NOMO-1 (cell line): ENCODE results near the gene EGFL7.
"Not testable (repeated sequence)": the region's sequence is repeated elsewhere in the genome, so short reads cannot be mapped to it uniquely, and the experiment has no call there.

Experiments
- DNase-seq, 2 experiments: peaks; one replicate each; lab custom pipeline; 2025; ENCODE audit not compliant: unreplicated experiment in 2 of 2; lab: John Stamatoyannopoulos, UW

The EGFL7 gene

GRCh38 chr9:136624184-136624951, 38.3 kb upstream of the EGFL7 start:
- no peak for DNase-seq

GRCh38 chr9:136625101-136626065, 37.3 kb upstream of the EGFL7 start:
- DNase-seq, result no peak

- DNase-seq, result no peak
These were observed 36.5 kb upstream of the EGFL7 start for GRCh38 chr9:136626066-136626725.

GRCh38 chr9:136626740-136627642, 35.7 kb upstream of the EGFL7 start:
- no peak for DNase-seq

GRCh38 chr9:136627703-136628102, 35.0 kb upstream of the EGFL7 start:
- DNase-seq, result no peak

GRCh38 chr9:136628268-136628667, 34.4 kb upstream of the EGFL7 start:
- no peak for DNase-seq

- no peak for DNase-seq
These were observed 33.5 kb upstream of the EGFL7 start for GRCh38 chr9:136629001-136629878.

GRCh38 chr9:136629879-136630661, 32.6 kb upstream of the EGFL7 start:
- peak; percentile 56 to 79 for DNase-seq

- no peak for DNase-seq
These were observed 32.1 kb upstream of the EGFL7 start for GRCh38 chr9:136630662-136630992.

GRCh38 chr9:136631038-136632000, 31.4 kb upstream of the EGFL7 start:
- DNase-seq, result peak; percentile 82 to 85

GRCh38 chr9:136632072-136632471, 30.6 kb upstream of the EGFL7 start:
- not testable (repeated sequence) for DNase-seq

GRCh38 chr9:136632491-136633106, 30.1 kb upstream of the EGFL7 start:
- not testable (repeated sequence) for DNase-seq

GRCh38 chr9:136634904-136635303, 27.8 kb upstream of the EGFL7 start:
- DNase-seq, result no peak

GRCh38 chr9:136640171-136641111, 22.3 kb upstream of the EGFL7 start:
- no peak for DNase-seq

GRCh38 chr9:136642439-136642921, 20.2 kb upstream of the EGFL7 start:
- no peak for DNase-seq
